ENCODE measurements around the gene ROS1.

The ROS1 gene

GRCh38 chr6:117270843-117271507 is 154.8 kb downstream of the ROS1 start:
- H3K4me3 ChIP-seq (ENCODE audit: low read depth in 1 of 2, low read length in 1 of 2), result no peak overlapping the region
- H3K27me3 ChIP-seq, result peaks cover 100% of the 10 kb centered on the region
- no peaks in the 10 kb centered on the region for H3K9me3 ChIP-seq
- H3K27ac ChIP-seq, result no peak overlapping the region
- no peaks in the 10 kb centered on the region for H3K4me1 ChIP-seq (ENCODE audit: control insufficient read depth in 1 of 2, insufficient read depth in 1 of 2, low read depth in 1 of 2, low read length in 1 of 2)
- no peaks in the 10 kb centered on the region for H3K36me3 ChIP-seq
- TF ChIP-seq, protein P1, sequence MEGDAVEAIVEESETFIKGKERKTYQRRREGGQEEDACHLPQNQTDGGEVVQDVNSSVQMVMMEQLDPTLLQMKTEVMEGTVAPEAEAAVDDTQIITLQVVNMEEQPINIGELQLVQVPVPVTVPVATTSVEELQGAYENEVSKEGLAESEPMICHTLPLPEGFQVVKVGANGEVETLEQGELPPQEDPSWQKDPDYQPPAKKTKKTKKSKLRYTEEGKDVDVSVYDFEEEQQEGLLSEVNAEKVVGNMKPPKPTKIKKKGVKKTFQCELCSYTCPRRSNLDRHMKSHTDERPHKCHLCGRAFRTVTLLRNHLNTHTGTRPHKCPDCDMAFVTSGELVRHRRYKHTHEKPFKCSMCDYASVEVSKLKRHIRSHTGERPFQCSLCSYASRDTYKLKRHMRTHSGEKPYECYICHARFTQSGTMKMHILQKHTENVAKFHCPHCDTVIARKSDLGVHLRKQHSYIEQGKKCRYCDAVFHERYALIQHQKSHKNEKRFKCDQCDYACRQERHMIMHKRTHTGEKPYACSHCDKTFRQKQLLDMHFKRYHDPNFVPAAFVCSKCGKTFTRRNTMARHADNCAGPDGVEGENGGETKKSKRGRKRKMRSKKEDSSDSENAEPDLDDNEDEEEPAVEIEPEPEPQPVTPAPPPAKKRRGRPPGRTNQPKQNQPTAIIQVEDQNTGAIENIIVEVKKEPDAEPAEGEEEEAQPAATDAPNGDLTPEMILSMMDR (IDR thresholded peaks at IDR 0.05), result no peak

- Histone ChIP-seq H3K4me3 (ENCODE audit: low read depth in 1 of 2, low read length in 1 of 2) (no peak overlapping the region), H3K4me1 (ENCODE audit: control insufficient read depth in 1 of 2, insufficient read depth in 1 of 2, low read depth in 1 of 2, low read length in 1 of 2) (no peaks in the 10 kb centered on the region), H3K36me3 (no peaks in the 10 kb centered on the region), H3K27ac (no peak overlapping the region), H3K9me3 (no peaks in the 10 kb centered on the region), H3K27me3 (peaks cover 100% of the 10 kb centered on the region)
- TF ChIP-seq, protein P1 (IDR thresholded peaks at IDR 0.05), result no peak
Measured at GRCh38 chr6:117270055-117270842, 155.5 kb downstream of the ROS1 start.

GRCh38 chr6:117269638-117270054 is 156.1 kb downstream of the ROS1 start:
- no peak overlapping the region for H3K27ac ChIP-seq
- H3K36me3 ChIP-seq, result no peaks in the 10 kb centered on the region
- H3K27me3 ChIP-seq, result peaks cover 100% of the 10 kb centered on the region
- no peaks in the 10 kb centered on the region for H3K4me1 ChIP-seq (ENCODE audit: control insufficient read depth in 1 of 2, insufficient read depth in 1 of 2, low read depth in 1 of 2, low read length in 1 of 2)
- H3K4me3 ChIP-seq (ENCODE audit: low read depth in 1 of 2, low read length in 1 of 2), result no peak overlapping the region
- no peaks in the 10 kb centered on the region for H3K9me3 ChIP-seq
- TF ChIP-seq, protein P1 (IDR thresholded peaks at IDR 0.05), result no peak

GRCh38 chr6:117268924-117269323 is 156.8 kb downstream of the ROS1 start:
- TF ChIP-seq, protein P1 (IDR thresholded peaks at IDR 0.05), result no peak

DNA sequence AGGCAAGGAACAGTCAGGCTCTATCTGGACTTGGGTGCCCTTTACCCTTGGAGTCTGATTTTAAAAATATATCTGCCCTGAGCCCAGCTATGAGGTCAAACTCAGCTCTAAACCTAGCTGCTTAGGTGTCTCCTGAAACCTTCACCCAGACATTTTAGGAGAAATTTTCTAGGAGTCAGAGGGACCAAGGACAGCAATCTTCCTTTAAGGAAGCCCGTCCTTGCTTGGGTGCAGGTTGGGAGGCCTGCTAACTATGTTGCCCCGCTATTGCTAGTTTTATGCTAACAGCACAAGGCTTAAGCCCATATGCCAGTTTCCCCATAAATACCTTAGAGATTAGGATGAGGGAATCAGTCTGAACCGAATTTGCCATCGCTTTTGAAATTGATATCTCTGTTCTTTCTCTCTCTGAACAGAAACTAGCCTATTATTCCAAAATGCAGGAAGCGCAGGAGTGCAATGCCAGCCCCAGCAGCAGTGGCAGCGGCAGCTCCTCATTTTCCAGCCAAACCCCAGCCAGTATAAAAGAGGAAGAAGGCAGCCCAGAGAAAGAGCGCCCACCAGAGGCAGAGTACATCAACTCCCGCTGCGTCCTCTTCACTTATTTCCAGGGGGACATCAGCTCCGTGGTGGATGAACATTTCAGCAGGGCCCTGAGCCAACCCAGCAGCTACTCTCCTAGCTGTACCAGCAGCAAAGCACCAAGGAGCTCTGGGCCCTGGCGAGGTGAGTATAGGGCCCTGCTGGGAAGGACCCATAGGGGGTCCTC is 157.8 kb downstream of the ROS1 start:
- H3K27ac ChIP-seq, result no peak overlapping the region
- H3K4me3 ChIP-seq (ENCODE audit: low read depth in 1 of 2, low read length in 1 of 2), result no peak overlapping the region
- no peaks in the 10 kb centered on the region for H3K9me3 ChIP-seq
- no peaks in the 10 kb centered on the region for H3K36me3 ChIP-seq
- TF ChIP-seq, protein P1 (IDR thresholded peaks at IDR 0.05), result no peak
- no peaks in the 10 kb centered on the region for H3K4me1 ChIP-seq (ENCODE audit: control insufficient read depth in 1 of 2, insufficient read depth in 1 of 2, low read depth in 1 of 2, low read length in 1 of 2)
- H3K27me3 ChIP-seq, result peaks cover 100% of the 10 kb centered on the region

More at GRCh38 chr6:117268924-117269323, 156.8 kb downstream of the ROS1 start:
- Histone ChIP-seq H3K4me3 (ENCODE audit: low read depth in 1 of 2, low read length in 1 of 2) (no peak overlapping the region), H3K36me3 (no peaks in the 10 kb centered on the region), H3K9me3 (no peaks in the 10 kb centered on the region), H3K27ac (no peak overlapping the region), H3K27me3 (peaks cover 100% of the 10 kb centered on the region), H3K4me1 (ENCODE audit: control insufficient read depth in 1 of 2, insufficient read depth in 1 of 2, low read depth in 1 of 2, low read length in 1 of 2) (no peaks in the 10 kb centered on the region)

Data from neutrophil (primary cell).